LNCAP (cell line): ENCODE measurements around the gene AP3D1.

ENCODE experiments used
- TF ChIP-seq, protein P1 (sequence below): fragments of 450-650 bp; IDR thresholded peaks from 2 replicates; pipeline ENCODE4 v1.5.1; 2017; ENCODE audit warnings: mild to moderate bottlenecking

AP3D1 gene

DNA sequence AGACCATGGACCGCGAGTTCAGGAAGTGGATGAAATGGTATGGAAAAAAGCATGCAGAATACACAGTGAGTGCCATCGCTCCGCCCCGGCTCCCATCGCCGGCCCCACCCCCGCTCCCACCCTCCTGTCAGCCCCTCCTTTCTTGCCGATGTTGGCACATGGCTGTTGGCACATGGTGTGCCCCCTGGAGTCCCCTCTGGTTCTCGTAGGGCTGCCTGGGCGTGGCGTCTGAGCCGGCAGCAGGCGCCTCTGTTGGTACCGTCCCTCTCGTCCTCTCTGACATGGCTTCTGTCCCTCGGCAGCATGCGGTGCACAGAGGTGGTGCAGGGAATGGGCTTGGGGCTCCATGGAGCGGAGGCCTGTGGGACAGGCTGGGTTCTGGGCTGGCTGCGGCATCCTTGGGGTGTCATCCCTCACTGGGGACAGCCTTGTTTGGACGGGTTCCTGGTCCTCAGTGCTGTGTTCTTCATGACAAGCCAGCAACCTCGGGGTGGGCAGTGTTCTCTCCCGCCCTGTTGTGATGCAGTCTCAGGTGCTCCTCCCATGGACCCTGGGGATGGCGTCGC is 43.2 kb upstream of the AP3D1 start:
- TF ChIP-seq, protein P1, sequence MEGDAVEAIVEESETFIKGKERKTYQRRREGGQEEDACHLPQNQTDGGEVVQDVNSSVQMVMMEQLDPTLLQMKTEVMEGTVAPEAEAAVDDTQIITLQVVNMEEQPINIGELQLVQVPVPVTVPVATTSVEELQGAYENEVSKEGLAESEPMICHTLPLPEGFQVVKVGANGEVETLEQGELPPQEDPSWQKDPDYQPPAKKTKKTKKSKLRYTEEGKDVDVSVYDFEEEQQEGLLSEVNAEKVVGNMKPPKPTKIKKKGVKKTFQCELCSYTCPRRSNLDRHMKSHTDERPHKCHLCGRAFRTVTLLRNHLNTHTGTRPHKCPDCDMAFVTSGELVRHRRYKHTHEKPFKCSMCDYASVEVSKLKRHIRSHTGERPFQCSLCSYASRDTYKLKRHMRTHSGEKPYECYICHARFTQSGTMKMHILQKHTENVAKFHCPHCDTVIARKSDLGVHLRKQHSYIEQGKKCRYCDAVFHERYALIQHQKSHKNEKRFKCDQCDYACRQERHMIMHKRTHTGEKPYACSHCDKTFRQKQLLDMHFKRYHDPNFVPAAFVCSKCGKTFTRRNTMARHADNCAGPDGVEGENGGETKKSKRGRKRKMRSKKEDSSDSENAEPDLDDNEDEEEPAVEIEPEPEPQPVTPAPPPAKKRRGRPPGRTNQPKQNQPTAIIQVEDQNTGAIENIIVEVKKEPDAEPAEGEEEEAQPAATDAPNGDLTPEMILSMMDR = no peak

DNA sequence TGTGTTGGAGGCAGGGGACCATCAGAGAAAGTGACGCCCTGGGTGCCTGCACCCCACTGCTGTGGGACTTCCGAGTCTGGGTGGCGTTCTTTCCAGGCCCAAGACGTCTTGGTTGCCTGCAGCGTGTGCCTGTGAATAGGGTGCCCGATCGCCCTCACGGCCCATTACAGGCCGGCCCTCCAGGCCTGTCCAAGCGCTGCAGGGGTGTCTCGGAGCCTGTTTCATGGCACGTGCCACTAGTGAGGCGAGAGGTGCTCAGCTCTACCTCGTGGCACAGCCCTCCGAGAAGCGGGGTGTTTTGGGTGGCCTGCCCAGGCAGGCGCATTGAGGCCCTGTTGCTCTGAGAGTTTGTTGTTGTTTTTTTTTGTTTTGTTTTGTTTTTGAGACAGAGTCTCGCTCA is 42.4 kb upstream of the AP3D1 start:
- TF ChIP-seq, protein P1 = no peak

DNA sequence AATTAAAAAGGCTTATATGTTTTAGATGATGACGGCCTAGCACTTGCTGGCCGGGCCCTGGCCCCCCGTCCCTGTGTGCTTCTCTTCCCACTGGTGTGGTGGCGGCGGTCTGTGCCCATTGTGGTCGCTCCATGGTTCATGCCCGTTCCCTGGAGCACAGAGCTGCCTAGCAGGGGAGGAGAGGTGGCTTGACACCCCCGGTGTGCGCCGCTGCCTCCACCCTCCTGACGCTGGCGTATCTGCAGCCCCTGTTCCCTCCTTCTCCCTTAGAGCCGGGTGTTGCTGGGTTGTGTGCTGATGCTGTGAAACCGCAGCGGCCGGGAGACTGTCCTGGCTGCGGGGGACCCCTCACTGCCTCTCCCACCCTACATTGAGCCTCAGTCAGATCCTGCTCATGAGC is 41.5 kb upstream of the AP3D1 start:
- TF ChIP-seq, protein P1 = no peak

DNA sequence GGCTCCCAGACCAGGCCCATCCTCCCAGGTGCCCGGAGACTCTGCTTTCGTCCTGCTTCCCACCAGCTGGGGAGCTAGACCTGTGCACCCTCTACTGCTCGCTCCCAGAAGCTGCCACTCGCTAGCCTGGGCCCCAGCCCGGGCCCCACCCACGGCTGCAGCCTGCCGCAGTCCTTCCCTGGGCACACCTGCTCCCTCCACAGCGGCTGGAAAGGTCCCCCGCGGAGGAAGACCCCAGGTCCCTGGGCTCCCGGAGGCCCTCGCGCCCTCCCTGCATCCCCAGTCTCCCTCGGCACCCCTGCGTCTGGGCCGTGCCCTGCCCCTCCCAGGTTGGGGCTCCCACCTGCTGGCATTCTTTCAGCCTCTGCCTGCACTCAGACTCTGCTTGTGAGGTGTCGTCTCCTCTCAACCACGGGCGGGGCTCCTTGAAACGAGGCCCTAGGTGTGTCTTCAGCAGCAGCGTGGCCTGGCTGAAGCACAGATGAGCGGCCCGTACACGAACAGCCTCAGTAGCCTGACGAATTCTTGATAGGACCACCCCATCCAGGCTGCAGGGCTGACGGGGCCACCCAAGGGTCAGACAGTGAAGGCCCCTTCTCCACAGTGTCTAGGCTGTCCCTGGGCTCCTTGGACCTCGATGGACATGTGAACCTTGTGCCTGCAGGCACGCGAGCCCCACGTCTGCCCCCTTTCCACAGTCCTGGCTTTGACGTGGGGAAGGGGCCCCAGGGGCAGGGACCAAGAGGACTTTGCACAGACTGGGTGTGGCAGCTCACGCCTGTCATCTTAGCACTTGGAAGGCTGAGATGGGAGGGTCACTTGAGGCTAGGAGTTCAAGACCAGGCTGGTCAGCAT is 40.3 kb upstream of the AP3D1 start:
- TF ChIP-seq, protein P1 = no peak

DNA sequence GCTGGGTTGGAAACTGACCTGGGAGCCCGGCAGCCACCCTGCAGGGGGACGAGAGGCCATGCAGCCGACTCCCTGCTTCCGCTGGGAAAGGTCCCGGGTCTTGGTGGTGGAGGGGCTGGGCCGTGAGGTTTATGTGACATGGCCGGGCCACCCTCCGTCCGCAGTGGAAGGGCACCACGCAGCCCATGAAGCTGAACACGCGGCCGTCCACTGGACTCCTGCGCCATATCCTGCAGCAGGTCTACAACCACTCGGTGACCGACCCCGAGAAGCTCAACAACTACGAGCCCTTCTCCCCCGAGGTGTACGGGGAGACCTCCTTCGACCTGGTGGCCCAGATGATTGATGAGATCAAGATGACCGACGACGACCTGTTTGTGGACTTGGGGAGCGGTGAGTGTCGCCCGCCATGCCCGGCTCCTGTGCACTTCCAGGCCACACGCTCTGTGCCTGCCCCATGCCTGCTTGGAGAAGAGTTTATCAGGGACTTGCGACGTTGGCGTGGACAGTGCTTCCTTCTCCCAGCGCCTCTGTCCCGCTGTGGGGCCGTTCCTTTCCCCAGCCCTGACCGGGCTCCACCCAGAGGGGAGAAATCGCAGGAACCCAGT is 39.6 kb upstream of the AP3D1 start:
- TF ChIP-seq, protein P1 = no peak

DNA sequence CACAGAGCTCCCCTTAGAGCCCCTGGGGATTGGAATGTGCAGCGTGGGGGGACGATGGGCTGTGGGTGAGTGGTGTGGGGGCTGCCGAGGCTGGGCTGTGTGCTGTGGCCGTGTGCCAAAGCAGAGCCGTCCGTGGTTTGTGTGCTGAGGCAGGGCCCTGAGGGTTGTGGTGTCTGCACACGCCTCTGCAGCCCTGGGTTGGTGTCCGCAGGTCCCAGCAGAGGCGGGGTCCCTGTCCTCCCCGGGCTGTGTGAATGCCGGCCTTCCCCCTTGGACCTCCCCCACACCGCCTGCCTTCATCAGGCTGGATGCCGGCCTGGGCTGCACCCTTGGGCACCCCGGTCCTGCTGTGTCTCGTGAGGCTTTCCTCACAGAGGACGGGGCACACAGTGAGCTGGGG is 38.5 kb upstream of the AP3D1 start:
- TF ChIP-seq, protein P1 = no peak

DNA sequence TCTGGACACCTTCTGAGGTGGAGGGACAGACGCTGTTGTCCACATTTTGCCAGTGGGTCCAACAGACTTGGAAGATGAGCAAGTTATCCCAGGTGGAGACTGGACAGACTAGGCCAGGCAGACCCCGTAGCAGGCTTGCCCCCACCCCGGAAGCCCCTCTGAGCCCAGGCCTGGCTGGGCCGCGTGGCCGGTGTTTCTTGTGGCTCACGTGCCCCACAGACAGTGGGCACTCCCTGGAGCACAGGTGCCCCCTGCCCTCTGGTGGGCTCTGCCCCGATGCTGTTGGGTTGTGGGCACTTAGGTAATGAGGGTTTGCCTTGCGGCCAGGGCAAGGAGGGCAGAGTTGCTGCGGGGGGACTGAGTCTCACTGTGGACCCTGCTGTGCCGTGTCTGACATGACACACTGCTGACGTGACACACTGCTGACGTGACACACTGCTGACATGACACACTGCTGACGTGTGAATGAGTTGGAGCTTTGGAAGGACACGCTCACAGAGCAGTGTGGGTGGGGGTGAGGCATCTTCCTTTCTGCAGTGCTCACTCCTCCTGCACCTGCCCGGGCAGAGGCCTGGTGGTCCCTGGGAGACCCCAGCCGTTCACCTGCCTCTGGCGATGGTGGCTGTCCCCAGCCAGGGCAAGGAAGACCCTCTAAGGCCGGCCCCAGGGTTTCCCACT is 37.5 kb upstream of the AP3D1 start:
- TF ChIP-seq, protein P1 = no peak
